ENCODE data around the gene RNASE11.
"Not testable (repeated sequence)": the region's sequence is repeated elsewhere in the genome, so short reads cannot be mapped to it uniquely, and the experiment has no call there.

Gene RNASE11

DNA sequence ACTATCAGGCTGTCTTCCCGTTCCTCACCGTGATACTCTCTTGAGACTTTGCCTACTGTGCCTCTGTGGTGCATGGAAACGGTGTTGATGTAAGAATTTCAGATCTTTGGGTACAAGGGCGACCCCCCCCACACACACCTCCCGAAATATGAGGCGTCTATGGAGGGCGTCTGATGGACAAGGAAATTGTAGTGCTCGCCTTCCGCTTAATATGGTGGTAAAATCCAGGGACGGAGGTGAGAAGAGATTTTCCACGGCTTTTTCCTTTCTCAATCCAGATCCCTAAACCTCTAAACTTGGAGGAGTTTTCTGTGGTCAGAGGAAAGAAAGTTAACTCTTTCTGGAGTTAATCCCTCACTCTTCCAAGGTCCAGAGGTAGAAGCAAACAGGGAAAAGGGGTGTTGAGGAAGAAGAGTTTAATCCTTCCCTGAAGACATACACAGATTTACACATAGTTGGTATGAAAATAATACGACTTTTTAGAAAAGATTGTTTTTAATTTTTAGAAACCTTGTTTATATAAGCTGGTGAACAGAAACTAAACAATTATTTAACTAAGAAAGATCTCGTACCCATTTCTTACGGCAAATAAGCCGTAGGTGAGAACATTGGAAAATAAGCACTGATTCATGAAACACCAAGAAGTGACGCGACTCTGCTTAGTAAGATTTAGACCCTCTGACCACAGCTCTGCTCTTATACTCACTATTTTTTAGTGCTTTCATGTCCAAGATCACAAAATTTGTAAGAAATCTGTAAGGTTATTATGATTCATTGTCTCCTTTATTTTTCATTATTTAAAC, 26.4 kb upstream of the RNASE11 start:
- DNase-seq (ENCODE audit: low read depth in 2 of 2) = no peak

DNA sequence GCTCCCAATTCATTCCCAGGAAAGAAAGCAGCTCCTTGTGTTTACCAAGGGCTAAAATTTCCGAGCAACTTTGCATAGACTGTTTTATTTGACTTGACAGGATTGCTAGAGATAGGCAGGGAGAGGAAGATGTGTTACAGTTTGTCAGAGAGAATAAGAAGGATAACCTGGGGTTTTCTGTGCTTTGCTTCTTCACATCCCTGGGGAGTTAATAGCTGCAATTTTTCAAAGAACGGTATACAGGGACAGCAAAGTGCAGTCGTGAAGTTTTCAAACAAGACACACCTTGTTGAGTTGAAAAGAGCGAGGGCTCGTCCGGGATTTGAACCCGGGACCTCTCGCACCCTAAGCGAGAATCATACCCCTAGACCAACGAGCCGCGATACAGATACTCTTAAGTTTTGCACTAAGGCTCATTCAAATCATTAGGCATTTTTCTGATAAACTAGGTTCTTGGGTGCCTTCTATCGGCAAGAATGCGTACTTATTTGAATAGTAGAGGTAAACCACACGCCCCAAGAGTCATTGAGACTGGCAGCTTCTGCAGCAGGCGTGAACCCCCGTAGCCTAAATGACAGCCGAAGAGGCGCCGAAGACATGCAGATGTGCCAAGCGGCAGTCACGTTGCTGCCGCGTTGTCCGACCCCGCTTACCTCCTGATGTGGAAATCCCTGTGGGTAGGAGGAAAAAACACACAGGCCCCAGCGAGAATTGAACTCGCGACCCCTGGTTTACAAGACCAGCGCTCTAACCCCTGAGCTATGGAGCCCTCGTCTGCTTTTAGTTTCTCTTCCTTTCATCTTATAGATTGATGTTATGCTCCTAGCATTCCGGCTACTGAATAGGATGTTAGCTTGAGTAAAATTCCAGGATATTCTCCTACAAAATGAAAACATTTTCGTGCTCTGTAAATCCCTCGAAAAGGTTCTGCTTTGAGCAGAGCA, 25.6 kb upstream of the RNASE11 start:
- DNase-seq (ENCODE audit: low read depth in 2 of 2) = peak; percentile 77 to 88

DNA sequence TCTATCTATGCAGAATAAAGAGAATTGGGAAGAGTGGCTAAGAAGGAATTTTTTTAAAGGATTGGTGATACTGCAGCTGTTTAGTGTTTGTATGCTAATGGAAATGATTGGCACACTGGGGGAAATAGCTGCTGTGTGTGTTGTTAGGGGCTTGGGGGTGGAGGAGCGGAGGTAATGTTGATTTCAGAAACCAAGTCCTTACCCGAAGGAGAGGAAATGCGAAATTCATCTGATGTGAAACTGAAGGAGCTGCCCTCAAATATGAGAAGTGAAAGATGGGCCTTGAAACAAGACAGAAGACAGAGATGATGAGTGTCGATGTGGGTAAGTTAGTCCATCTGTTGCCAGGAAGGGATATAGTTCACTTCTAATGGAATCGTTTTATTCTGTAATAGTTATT, 24.6 kb upstream of the RNASE11 start:
- no peak for DNase-seq (ENCODE audit: low read depth in 2 of 2)

DNA sequence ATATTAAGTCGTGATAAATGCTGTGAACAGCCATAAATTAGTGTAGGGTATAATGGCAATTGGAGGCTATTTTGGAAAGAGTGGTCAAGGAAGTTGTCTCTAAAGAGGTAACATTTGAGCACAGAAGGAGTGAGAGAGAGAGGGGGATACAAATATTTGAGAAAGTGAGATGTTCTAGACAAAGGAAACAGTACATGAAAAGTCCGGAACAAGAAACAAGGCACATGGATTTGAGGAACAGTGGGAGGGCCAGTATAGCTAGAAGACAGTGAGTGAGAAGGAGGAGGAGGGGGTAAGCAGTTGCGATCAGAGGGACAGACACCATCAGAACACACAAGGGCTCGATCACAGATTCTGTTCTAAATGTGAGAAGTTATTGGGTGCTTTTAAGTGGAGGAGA, 23.5 kb upstream of the RNASE11 start:
- DNase-seq (ENCODE audit: low read depth in 2 of 2) = no peak

DNA sequence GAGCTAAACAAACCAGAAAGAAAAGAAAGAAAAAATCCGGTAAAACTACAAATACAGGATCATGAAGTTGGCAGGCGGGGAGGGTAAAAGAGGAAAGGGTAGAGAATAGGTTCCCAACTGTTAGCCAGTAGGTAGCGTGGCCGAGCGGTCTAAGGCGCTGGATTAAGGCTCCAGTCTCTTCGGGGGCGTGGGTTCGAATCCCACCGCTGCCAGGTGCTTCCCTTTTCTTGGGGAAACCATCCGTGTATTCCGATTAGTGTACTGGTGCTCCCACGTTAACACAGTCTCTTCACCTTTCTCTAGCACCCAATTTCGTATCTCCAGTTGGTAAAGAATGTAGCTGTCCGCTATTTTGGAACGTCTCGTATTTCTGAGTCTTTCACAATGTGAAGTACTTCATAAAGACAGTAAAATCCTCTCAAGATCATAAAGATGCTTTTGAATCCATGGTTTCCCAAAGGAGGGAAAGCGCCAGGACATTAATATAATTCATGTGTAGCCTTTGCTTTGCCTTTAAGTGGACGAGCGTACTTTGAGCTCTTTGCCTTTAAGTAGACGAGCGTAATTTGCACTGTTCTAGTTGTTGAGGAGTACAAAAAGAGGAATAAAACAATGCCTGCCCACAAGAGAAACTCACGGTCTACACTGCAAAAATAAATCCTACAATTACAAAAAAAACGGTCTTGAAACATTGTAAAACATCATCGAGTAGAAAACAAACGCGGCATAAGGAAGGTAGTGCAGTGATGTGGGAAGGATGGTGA, 22.4 kb upstream of the RNASE11 start:
- peak; percentile 70 to 73 for DNase-seq (ENCODE audit: low read depth in 2 of 2)

DNA sequence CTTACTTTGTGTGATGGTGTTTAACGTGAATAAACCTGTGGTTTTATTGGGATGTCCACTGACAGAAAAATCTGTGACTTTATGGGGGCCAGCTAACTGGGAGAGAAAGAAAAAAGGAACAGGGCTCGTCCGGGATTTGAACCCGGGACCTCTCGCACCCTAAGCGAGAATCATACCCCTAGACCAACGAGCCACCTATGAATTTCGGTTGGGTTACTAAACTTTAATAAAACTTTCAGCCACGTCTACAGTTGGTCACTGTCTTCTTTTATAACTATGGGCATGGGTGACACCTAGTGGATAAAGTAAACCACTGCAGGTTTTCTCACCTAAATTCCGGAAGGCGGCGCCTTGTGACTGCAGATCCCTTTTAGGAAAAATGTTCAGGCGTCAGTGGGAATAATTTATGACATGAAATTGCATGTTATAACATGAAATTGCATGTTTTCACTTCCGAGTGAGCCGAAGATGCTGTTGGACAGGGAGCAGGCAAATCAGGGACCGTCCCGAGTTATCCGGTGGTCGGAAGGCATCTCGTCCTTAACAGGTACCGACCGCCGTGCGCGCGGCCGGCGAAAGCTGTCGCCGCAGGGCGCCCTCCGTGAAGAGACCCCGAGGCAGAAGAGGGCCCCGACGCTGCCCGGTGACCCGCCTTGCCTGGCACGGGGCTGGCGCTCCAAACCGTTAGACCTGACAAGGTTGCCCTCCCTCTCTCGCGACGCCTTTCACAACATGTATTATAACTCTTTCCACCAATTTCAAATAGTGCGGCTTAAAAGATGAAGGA, 21.6 kb upstream of the RNASE11 start:
- no peak for DNase-seq (ENCODE audit: low read depth in 2 of 2)

DNA sequence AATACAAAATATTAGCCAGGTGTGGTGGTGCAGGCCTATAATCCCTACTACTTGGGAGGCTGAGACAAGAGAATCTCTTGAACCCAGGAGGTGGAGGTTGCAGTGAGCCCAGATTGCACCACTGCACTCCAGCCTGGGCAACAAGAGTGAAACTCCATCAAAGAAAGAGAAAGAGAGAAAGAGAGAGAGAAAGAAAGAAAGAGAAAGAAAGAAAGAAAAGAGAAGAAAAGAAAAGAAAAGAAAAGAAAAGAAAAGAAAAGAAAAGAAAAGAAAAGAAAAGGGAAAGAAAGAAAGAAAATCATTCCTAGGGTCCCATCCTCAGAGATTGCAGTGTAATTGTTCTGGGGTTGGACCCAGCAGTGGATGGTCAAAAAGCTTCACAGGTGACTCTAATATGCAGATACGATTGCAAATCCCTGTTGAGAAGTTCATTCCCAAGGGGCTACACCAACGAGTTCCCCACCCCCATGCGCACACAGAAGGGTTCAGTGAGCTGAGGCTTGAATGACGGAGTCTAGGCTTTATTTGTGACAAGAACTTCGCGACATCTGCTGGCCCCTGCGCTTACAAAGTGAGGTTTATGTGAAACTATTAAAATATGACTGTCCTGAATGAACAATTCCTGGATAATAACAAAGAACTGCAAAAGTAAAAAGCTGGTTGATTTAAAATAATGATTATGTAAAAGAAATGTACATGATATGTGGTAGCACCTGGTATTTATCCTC, 20.7 kb upstream of the RNASE11 start:
- DNase-seq (ENCODE audit: low read depth in 2 of 2) = no peak

DNA sequence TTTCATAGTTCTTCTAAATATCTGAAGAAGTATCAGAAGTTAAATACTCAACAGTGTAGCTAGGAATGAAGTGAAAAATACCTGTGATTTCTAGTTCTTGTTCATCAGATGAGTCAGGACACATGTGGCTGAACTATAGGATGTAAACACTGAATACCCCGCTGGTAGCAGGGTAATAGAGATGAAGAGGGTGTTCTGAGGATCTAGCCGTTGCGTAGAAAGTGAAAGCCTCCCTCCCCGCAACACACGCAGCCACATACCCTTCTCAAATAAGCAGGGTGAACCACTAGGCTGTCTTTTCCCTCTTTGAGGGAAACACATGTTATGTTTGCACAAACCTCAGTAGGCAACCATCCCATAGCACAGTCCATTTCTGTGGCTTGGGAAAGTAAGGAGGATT, 19.8 kb upstream of the RNASE11 start:
- no peak for DNase-seq (ENCODE audit: low read depth in 2 of 2)

DNA sequence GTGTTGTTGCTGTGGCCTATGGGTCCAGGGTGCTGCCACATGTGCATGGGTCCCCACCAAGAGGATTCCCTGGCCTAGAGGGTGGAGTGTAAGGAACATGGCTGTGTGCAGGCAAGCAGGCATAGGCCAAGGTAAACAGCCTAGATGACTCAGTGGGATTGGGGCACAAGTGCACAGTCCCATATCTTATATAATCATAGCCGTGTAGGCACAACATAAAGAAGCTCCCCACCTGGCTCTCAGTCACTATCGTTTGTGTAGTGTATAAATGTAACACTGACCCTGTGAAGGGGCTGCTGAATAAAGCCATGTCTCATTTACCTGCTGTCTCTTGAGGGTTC, 19.1 kb upstream of the RNASE11 start:
- no peak for DNase-seq (ENCODE audit: low read depth in 2 of 2)

DNA sequence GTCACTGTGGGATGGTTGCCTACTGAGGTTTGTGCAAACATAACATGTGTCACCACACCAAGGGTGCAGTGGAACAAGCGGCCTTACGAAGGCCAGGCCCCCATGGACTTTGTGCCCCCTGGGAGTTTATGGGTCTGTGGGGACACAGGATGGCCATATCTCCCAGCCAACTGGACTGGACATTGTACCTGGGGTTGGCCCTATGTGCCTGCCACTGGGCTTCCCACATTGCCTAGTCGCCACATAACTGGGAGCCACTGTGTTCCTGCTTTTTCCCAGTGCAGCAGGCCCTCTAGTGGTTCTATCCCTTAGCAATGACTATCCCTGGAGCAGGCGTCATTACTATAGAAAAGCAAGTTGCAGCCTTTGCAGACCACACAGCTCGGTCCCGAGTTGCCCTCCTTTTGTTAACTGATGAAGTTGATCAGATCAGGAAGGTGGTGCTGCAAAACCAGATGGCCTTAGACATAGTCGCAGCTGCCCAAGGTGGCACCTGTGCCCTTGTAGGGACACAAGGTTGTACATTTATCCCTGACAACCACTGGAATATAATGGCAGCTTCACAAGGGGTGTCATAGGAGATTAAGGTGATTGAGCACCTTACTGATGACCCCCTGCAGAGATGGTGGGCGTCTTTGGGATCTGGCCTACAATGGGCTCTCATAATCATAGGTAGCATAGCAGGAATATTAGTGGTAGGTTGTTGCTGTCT, 18.5 kb upstream of the RNASE11 start:
- no peak for DNase-seq (ENCODE audit: low read depth in 2 of 2)

DNA sequence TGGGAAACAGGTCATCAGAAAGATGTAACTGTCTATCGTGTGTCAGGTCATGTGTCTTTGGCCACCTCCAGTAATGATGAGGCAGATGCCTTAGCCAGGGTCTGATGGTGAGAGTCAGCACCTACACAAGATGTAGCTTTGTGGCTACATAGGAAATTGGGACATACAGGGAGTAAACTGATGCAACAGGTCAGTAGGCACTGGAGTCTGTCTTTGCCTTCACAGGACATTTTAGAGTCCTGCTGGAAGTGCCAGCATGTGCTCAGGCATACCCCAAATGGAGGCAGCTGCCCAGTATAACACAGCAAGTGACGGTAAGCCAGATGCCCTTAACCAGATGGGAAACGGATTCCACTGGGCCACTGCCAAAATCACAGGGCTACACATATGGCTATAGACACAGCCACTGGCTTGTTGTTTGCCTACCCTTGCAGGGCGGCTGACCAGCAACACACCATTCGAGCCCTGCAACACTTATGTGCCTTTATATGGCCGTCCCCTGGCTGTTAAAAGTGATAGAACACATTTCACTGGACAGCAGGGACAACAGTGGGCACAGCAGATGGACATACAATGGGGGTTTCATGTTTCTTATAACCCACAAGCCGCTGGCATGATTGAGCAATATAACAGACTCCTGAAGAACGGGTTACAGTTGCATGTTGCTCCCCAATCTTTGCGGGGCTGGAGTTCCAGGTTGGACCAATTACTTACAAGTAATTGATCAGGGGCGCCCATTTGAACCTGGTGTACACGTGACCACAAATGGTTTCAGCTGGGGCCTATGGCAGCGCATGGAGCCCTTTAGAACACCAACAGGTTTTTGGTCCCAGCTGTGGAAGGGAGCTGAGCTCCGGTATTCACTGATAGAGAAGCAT, 16.3 kb upstream of the RNASE11 start:
- DNase-seq (ENCODE audit: low read depth in 2 of 2) = no peak

DNA sequence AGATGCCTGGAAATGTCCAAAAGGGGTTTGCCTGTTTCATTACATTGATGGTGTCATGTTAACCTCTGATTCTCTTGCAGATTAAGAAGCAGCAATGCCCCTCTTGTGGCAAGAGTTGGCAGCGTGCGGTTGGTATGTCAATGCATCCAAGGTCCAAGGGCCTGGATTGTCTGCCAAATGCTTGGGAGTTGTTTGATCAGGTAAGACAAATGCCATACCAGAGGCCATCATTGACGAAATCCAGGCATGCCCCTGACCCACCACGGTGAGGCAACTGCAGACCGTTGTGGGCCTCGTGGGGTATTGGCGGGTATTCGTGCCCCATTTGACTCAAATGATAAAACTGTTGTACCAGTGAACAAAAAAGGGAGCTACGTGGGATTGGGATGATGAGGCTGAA, 14.8 kb upstream of the RNASE11 start:
- no peak for DNase-seq (ENCODE audit: low read depth in 2 of 2)

DNA sequence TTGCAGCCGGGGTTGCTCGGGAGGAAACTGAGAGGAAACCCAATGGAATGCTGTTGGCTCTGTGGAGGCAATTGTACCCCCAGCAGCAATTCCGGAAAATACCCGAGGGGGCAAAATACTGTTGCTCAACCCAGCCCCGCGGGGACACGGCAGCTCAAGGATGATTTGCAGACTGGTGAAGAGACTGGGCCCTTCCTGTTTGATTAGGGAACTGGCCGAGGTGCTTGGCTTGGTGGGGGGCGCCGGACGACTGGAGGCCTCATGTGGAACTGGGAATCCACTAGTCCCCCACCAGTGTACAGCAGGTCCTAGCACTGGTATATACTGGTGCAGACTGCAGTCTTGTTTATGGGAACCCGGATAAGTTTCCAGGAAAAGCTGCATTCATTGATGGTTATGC, 13.7 kb upstream of the RNASE11 start:
- no peak for DNase-seq (ENCODE audit: low read depth in 2 of 2)

DNA sequence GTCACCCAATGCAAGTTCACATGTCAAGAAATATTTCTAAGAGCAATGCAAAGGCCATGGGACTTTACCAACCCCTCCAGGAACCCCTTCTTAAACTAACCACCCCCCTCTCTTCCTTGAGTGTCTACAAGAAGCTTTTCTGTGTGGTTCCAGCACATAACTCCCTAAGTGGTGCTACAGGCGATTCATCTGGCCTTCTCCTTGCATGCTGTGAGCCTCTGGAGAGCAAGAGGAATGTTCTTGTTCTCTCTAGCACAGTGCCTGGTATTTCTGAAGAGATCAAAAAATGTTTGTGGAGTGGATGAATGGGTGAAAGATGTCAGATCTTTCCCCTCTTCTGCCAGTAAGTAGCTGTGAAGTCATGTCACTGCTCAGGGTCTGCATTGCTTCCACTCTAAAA, 9.3 kb upstream of the RNASE11 start:
- no peak for DNase-seq (ENCODE audit: low read depth in 2 of 2)

DNA sequence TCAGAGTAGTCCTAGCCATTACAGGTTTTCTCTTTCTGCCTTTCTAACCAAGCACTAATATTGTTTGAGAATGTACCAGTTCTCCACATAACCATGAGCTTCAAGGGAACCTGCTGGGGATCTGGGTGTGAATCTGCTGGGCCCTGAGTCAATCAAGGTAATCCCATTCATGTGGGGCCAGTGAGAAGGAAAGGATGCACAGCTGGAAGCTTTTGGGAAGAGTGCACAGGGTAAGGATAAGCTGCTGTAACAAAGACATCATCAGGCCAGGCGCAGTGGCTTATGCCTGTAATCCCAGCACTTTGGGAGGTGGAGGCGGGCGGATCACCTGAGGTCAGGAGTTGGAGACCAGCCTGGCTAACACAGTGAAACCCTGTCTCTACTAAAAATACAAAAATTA, 7.9 kb upstream of the RNASE11 start:
- not testable (repeated sequence) for DNase-seq (ENCODE audit: low read depth in 2 of 2)

DNA sequence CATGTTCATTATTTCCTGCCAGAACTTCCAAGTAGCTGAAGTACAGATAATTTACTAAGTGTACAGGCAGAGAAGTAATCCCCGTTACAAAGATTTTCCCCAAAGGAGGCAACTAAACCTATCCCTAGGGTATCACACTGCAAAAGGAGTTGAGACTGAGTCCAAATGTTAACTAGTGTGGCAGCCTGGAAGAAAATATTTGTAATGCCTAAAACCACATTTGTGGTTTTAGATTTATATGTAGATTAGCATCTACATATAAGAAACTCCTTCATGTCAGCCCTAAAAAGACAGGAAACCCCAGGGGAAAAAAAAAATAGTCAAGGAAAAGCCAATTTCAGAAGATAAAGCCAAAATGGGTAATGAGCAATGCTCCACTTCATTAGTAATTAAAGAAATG, 4.8 kb upstream of the RNASE11 start:
- DNase-seq (ENCODE audit: low read depth in 2 of 2) = no peak

DNA sequence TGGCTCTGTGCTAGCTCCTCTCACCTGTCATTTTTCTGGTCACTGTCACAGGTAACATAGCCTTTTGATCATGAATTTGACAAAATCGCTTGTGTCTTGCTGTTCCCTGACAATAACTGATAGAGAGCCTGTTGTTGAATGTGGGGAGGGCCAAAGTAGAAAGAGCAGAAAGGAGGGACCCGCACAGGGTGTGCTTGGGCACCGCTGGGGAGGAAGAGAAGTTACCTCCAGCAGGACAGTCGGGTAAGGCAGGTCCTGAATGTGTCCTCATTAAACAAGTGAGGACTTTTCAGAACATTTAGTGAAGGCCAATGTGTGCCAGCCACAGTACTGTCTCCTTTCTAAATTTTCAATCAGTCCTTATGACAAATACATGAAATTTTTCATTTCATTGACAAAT, 3.4 kb upstream of the RNASE11 start, which contains the start of gene RNASE12:
TSS of gene RNASE12 (minus strand) at position 142 of the 400 bp plus-strand sequence. CDS start 653 bp downstream, outside the sequence.
- no peak for DNase-seq (ENCODE audit: low read depth in 2 of 2)

DNA sequence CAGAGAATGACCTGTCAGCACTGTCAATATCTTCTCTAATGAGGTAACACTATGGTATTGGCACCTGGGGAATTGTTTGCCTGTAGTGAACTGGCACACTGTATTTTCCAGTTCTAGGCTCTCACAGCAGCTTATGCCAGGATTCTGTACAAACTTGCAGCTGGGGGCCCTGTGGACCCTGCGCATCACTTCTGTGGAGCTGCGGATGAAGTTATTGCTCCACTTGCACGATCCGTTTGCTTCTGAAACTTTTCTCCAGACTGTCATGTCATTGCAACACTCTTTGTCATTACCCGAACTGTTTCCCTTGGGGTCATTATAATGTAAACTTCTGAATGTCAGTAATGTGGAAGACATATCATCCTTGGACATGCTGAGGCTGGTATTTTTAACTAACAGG, 3.9 kb downstream of the RNASE11 start:
- no peak for DNase-seq (ENCODE audit: low read depth in 2 of 2)

DNA sequence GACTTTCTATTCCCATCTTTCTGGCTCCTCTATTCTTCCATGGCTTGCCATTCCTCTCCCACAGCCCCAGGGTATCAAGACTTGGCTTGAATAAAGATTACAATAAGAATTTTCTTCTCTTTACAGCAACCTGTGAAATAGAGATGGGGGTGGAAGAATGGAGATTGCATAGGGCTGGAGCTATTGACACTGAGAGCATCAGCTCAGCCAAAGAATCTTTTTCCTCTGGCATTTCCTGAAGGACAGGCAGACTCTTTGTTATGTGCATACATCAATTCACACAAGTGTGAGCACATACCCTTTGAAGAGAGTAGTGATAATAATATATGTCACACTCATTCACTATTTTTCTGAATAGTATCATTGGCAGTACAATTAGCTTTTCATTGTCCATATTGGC, 4.7 kb downstream of the RNASE11 start:
- DNase-seq (ENCODE audit: low read depth in 2 of 2) = no peak

Data from stimulated activated CD4-positive, alpha-beta T cell treated with anti-CD3 and anti-CD28 coated beads, Interleukin-15, amount 100 ng/mL, for 48 hours (primary cell).